GM18873 (cell line): ENCODE results near the gene CYP19A1.

Experiments used
- ATAC-seq: cut with Tn5 transposase; IDR thresholded peaks from one replicate; pipeline ENCODE4 v1.9.1; 2021; ENCODE audit warnings: mild to moderate bottlenecking, moderate library complexity, moderate number of reproducible peaks; ENCODE audit not compliant: unreplicated experiment, low FRiP score

Gene CYP19A1

GRCh38 chr15:51328926-51329325 lies 9.5 kb downstream of the CYP19A1 start:
- no peak for ATAC-seq

GRCh38 chr15:51327081-51327480 lies 11.3 kb downstream of the CYP19A1 start:
- ATAC-seq, result no peak

- ATAC-seq, result no peak
Measured at GRCh38 chr15:51325167-51325566, 13.2 kb downstream of the CYP19A1 start.

GRCh38 chr15:51323749-51324148 lies 14.6 kb downstream of the CYP19A1 start:
- ATAC-seq, result no peak

GRCh38 chr15:51322621-51323296 lies 15.6 kb downstream of the CYP19A1 start:
- ATAC-seq, result no peak

- no peak for ATAC-seq
Measured at GRCh38 chr15:51321316-51321715, 17.1 kb downstream of the CYP19A1 start.

- no peak for ATAC-seq
Measured at GRCh38 chr15:51320843-51321242, 17.6 kb downstream of the CYP19A1 start.

GRCh38 chr15:51319539-51319938 lies 18.9 kb downstream of the CYP19A1 start:
- ATAC-seq, result no peak

- ATAC-seq, result no peak
Measured at GRCh38 chr15:51318382-51319150, 19.8 kb downstream of the CYP19A1 start.

- ATAC-seq, result no peak
Measured at GRCh38 chr15:51316636-51317035, 21.8 kb downstream of the CYP19A1 start.

- ATAC-seq, result no peak
Measured at GRCh38 chr15:51315726-51316125, 22.7 kb downstream of the CYP19A1 start.

- no peak for ATAC-seq
Measured at GRCh38 chr15:51314391-51315337, 23.7 kb downstream of the CYP19A1 start.

GRCh38 chr15:51313644-51314280 lies 24.6 kb downstream of the CYP19A1 start:
- ATAC-seq, result no peak

GRCh38 chr15:51313074-51313393 lies 25.4 kb downstream of the CYP19A1 start:
- ATAC-seq, result no peak

- ATAC-seq, result no peak
Measured at GRCh38 chr15:51312166-51313073, 26.0 kb downstream of the CYP19A1 start.

GRCh38 chr15:51311510-51311909 lies 26.9 kb downstream of the CYP19A1 start:
- no peak for ATAC-seq

- ATAC-seq, result no peak
Measured at GRCh38 chr15:51310064-51310463, 28.3 kb downstream of the CYP19A1 start.

GRCh38 chr15:51307811-51308210 lies 30.6 kb downstream of the CYP19A1 start:
- no peak for ATAC-seq

GRCh38 chr15:51307325-51307724 lies 31.1 kb downstream of the CYP19A1 start:
- ATAC-seq, result no peak
